ENCODE data around the gene PRKG1. TPM values are rescaled to one million over a fixed set of nuclear protein-coding genes. Genes with fewer than 3 reads are reported as not detected.

The PRKG1 gene
- total and polyA plus RNA-seq, 2 of the 4 experiments (the other 2 are of a cell fraction), result 3.5 to 18.3 TPM

- Histone ChIP-seq H2AFZ (replicated peaks; ENCODE audit: low read length, poor library complexity) (no peak overlapping the region), H3K18ac (ENCODE audit: low read depth, low read length) (no peak overlapping the region), H3K4me3 (ENCODE audit: insufficient read depth, low read depth, low read length) (no peak overlapping the region), H3K9me3 (ENCODE audit: control insufficient read depth, insufficient read depth, low read length) (no peaks in the 10 kb centered on the region), H2BK15ac (ENCODE audit: low read depth, low read length) (no peak overlapping the region), H3K79me1 (ENCODE audit: low read depth in 1 of 2, low read length in 2 of 2) (peaks cover 14 to 24% of the 10 kb centered on the region in 2 experiments), H4K20me1 (ENCODE audit: insufficient read depth, low read length) (no peaks in the 10 kb centered on the region; the same call in 1 of the 2 replicates), H2AK5ac (ENCODE audit: low read depth, low read length) (no peak overlapping the region), H3K27me3 (ENCODE audit: control insufficient read depth, insufficient read depth, low read length) (no peaks in the 10 kb centered on the region), H3K14ac (replicated peaks; ENCODE audit: low read depth, low read length) (no peak overlapping the region; the same call in 1 of the 2 replicates), H3K36me3 (ENCODE audit: control insufficient read depth, insufficient read depth, low read length) (peaks cover 1% of the 10 kb centered on the region; the same call in 1 of the 2 replicates), H3K27ac (ENCODE audit: insufficient read depth, low read length) (no peak overlapping the region), H3K4ac (ENCODE audit: low read depth, low read length) (no peak overlapping the region), H3K9me1 (ENCODE audit: insufficient read depth, low read length) (no peaks in the 10 kb centered on the region), H3K56ac (ENCODE audit: extremely low read depth, insufficient read depth, low read length) (no peak overlapping the region), H3K9ac (ENCODE audit: low read depth, low read length) (no peak overlapping the region), H2AK9ac (replicated peaks; ENCODE audit: low read depth, low read length, poor library complexity) (no peak overlapping the region), H2BK20ac (ENCODE audit: low read depth, low read length) (no peak overlapping the region), H4K5ac (ENCODE audit: low read depth, low read length) (no peak overlapping the region), H3K23ac (ENCODE audit: low read depth, low read length) (no peak overlapping the region), H4K91ac (ENCODE audit: insufficient read depth, low read depth, low read length) (no peak overlapping the region), H4K8ac (ENCODE audit: low read depth in 2 of 2, low read length in 2 of 2) (no peak overlapping the region), H3K4me2 (ENCODE audit: low read depth, low read length) (no peak overlapping the region), H3K4me1 (ENCODE audit: control insufficient read depth, insufficient read depth, low read length) (no peaks in the 10 kb centered on the region), H2BK5ac (ENCODE audit: low read depth, low read length, poor library complexity, severe bottlenecking) (no peak overlapping the region), H2BK120ac (ENCODE audit: low read depth, low read length) (no peak overlapping the region)
- in situ Hi-C loops (cut with MboI; ENCODE audit: low sequenced_read_pairs), result no loop called here
- CTCF ChIA-PET, result no interaction called here
- intact Hi-C loops (cut with micrococcal nuclease), result no loop called here
- TF ChIP-seq SMC3 (IDR thresholded peaks at IDR 0.05; ENCODE audit: low read depth, low read length) (no peak), MXI1 (IDR thresholded peaks at IDR 0.05; ENCODE audit: borderline replicate concordance, low read depth, low read length) (no peak), BHLHE40 (IDR thresholded peaks at IDR 0.05; ENCODE audit: low read depth, low read length) (no peak), CTCF (conservative IDR thresholded peaks at IDR 0.05; ENCODE audit: low read depth, low read length) (no peak), FOS (IDR thresholded peaks at IDR 0.05; ENCODE audit: low read depth, low read length) (no peak), RAD21 (IDR thresholded peaks at IDR 0.05; ENCODE audit: low read length) (no peak), USF2 (IDR thresholded peaks at IDR 0.05; ENCODE audit: low read depth, low read length) (no peak), RCOR1 (IDR thresholded peaks at IDR 0.05; ENCODE audit: insufficient replicate concordance, low read length) (no peak), MAFK (IDR thresholded peaks at IDR 0.05; ENCODE audit: low read depth, low read length) (no peak), ELK1 (IDR thresholded peaks at IDR 0.05; ENCODE audit: borderline replicate concordance, low read depth, low read length) (no peak), NFE2L2 (IDR thresholded peaks at IDR 0.05; ENCODE audit: low read depth, low read length) (no peak), CHD1 (IDR thresholded peaks at IDR 0.05; ENCODE audit: low read depth, low read length) (no peak), POLR2A (IDR thresholded peaks at IDR 0.05; ENCODE audit: low read depth, low read length) (no peak)
- BruUV-seq (replicated peaks), result no TSS peak
- dilution Hi-C loops (cut with HindIII; ENCODE audit: low sequenced_read_pairs, unreplicated experiment), result no loop called here
- DNase-seq (no peak), ATAC-seq (ENCODE audit: low read depth) (no peak)
- POLR2A ChIA-PET (ENCODE audit: unreplicated experiment), result no interaction called here
Measured at GRCh38 chr10:51288511-51288910, 214.2 kb downstream of the PRKG1 start.
